GM19324 (cell line): ENCODE measurements around the gene GAB1.

Experiments used
- ATAC-seq: cut with Tn5 transposase; IDR thresholded peaks from one replicate; pipeline ENCODE4 v1.9.1; 2021; ENCODE audit warnings: mild to moderate bottlenecking, moderate library complexity; ENCODE audit not compliant: unreplicated experiment, low FRiP score

GAB1 gene

GRCh38 chr4:143473334-143474126 is 136.9 kb downstream of the GAB1 start:
- peak; percentile 86 for ATAC-seq

GRCh38 chr4:143477487-143477886 is 140.8 kb downstream of the GAB1 start:
- ATAC-seq = no peak

GRCh38 chr4:143481361-143481760 is 144.7 kb downstream of the GAB1 start:
- ATAC-seq = no peak

GRCh38 chr4:143482840-143483239 is 146.2 kb downstream of the GAB1 start:
- ATAC-seq = no peak

- no peak for ATAC-seq
These were observed 149.6 kb downstream of the GAB1 start for GRCh38 chr4:143486314-143486713.

- no peak for ATAC-seq
These were observed 152.0 kb downstream of the GAB1 start for GRCh38 chr4:143488687-143489086.

GRCh38 chr4:143489106-143489505 is 152.4 kb downstream of the GAB1 start:
- no peak for ATAC-seq

- ATAC-seq = no peak
These were observed 161.3 kb downstream of the GAB1 start for GRCh38 chr4:143498021-143498420.

GRCh38 chr4:143502231-143502630 is 165.6 kb downstream of the GAB1 start:
- no peak for ATAC-seq

- no peak for ATAC-seq
These were observed 169.4 kb downstream of the GAB1 start for GRCh38 chr4:143506031-143506430.

- ATAC-seq = no peak
These were observed 175.2 kb downstream of the GAB1 start for GRCh38 chr4:143511906-143512305.

GRCh38 chr4:143512978-143513313 is 176.3 kb downstream of the GAB1 start:
- peak; percentile 38 for ATAC-seq

- ATAC-seq = peak; percentile 97
These were observed 176.9 kb downstream of the GAB1 start, which contains the start of gene SMARCA5 for GRCh38 chr4:143513314-143514168. SMARCA5 (plus strand) TSS chr4:143513702; CDS start chr4:143513925, 223 bp downstream.

GRCh38 chr4:143514169-143514495 is 177.5 kb downstream of the GAB1 start:
- ATAC-seq = no peak

GRCh38 chr4:143514497-143514896 is 177.8 kb downstream of the GAB1 start:
- no peak for ATAC-seq

- no peak for ATAC-seq
These were observed 178.2 kb downstream of the GAB1 start for GRCh38 chr4:143514901-143515300.

- no peak for ATAC-seq
These were observed 179.2 kb downstream of the GAB1 start for GRCh38 chr4:143515905-143516304.

- no peak for ATAC-seq
These were observed 181.1 kb downstream of the GAB1 start for GRCh38 chr4:143517764-143518163.
